Right ventricle myocardium inferior (tissue), 1 donor: ENCODE measurements around the gene FAM163A. TPM values are rescaled to one million over a fixed set of nuclear protein-coding genes. Genes with fewer than 3 reads are reported as not detected.
A peak's percentile ranks its signal among the peaks of the same experiment; 100 is the strongest.

ENCODE experiments used
- ATAC-seq: fragments of 200-7000 bp; cut with Tn5 transposase; one replicate; pipeline ENCODE4 v1.9.1; 2020; ENCODE audit warnings: mild to moderate bottlenecking, moderate library complexity
- DNase-seq: peaks from one replicate; pipeline ENCODE4 v3.0.0; 2021; ENCODE audit errors: missing footprints
- intact Hi-C: fragments of 100-400 bp; cut with DNase I; formaldehyde crosslinking; loops from one replicate; pipeline ENCODE4 v1.11.0; 2022
- total RNA-seq: library from RNA; stranded (reverse); fragmentation: NEBNext Ultra II Directional; extraction: Animal tissue kit (Norgen Biotek cat#: 25700); gene quantifications from one replicate; pipeline ENCODE4 v1.2.1, GENCODE V29; 2021
- donor health status: DM: no; HTN: yes; CAD: no; lungs with severe emphysema.

FAM163A gene
- total RNA-seq, 1 donor from 2014 or later, result 0.65 TPM

GRCh38 chr1:179809506-179810366, 66.6 kb downstream of the FAM163A start:
- DNase-seq, result no peak
- peak; percentile 57 for ATAC-seq
- intact Hi-C loops, result loop anchor here (1.0 kb wide), 1 partner anchor 103 kb away; no protein-coding TSS in a partner anchor

- ATAC-seq, result no peak
- no peak for DNase-seq
- intact Hi-C loops, result loop anchor here (1.0 kb wide), 1 partner anchor 104 kb away; no protein-coding TSS in a partner anchor
These were observed 67.2 kb downstream of the FAM163A start for GRCh38 chr1:179810367-179810715.

GRCh38 chr1:179812501-179813292, 69.6 kb downstream of the FAM163A start:
- DNase-seq (no peak), ATAC-seq (no peak)
- intact Hi-C loops, result no loop called here

GRCh38 chr1:179813626-179814545, 70.8 kb downstream of the FAM163A start:
- DNase-seq (peak; percentile 56), ATAC-seq (no peak)
- intact Hi-C loops, result no loop called here

- intact Hi-C loops, result no loop called here
- ATAC-seq, result peak; percentile 21
- peak; percentile 81 for DNase-seq
These were observed 71.4 kb downstream of the FAM163A start for GRCh38 chr1:179814546-179814838.

GRCh38 chr1:179815641-179816040, 72.5 kb downstream of the FAM163A start:
- peak; percentile 30 for DNase-seq
- ATAC-seq, result no peak
- intact Hi-C loops, result loop anchor here (5.0 kb wide), 1 partner anchor 67 kb away; the partner anchor contains the start of gene TOR1AIP1

GRCh38 chr1:179816196-179816960, 73.3 kb downstream of the FAM163A start:
- intact Hi-C loops, result loop anchor here (5.0 kb wide), 1 partner anchor 66 kb away; the partner anchor contains the start of gene TOR1AIP1
- ATAC-seq (peak; percentile 3), DNase-seq (peak; percentile 77)

- ATAC-seq (no peak), DNase-seq (no peak)
- intact Hi-C loops, result loop anchor here (5.0 kb wide), 1 partner anchor 65 kb away; the partner anchor contains the start of gene TOR1AIP1
These were observed 74.0 kb downstream of the FAM163A start for GRCh38 chr1:179817056-179817455.

- DNase-seq, result peak; percentile 88
- ATAC-seq, result peak; percentile 77
- intact Hi-C loops, result loop anchor here (5.0 kb wide), 1 partner anchor 65 kb away; the partner anchor contains the start of gene TOR1AIP1
These were observed 74.7 kb downstream of the FAM163A start for GRCh38 chr1:179817789-179818188.

- DNase-seq, result no peak
- no peak for ATAC-seq
- intact Hi-C loops, result loop anchor here (5.0 kb wide), 1 partner anchor 64 kb away; the partner anchor contains the start of gene TOR1AIP1
These were observed 75.2 kb downstream of the FAM163A start for GRCh38 chr1:179818260-179818659.

- ATAC-seq, result peak; percentile 20
These were observed 75.7 kb downstream of the FAM163A start for GRCh38 chr1:179818743-179819173.

GRCh38 chr1:179820226-179820970, 77.3 kb downstream of the FAM163A start:
- no peak for DNase-seq
- intact Hi-C loops, result no loop called here

More at GRCh38 chr1:179818743-179819173, 75.7 kb downstream of the FAM163A start:
- intact Hi-C loops, result loop anchor here (5.0 kb wide), 1 partner anchor 64 kb away; the partner anchor contains the start of gene TOR1AIP1
- no peak for DNase-seq

GRCh38 chr1:179821524-179821923, 78.4 kb downstream of the FAM163A start:
- DNase-seq, result no peak
- intact Hi-C loops, result no loop called here

More at GRCh38 chr1:179820226-179820970, 77.3 kb downstream of the FAM163A start:
- ATAC-seq, result no peak

GRCh38 chr1:179822065-179822464, 79.0 kb downstream of the FAM163A start:
- no peak for ATAC-seq
- intact Hi-C loops, result no loop called here

More at GRCh38 chr1:179821524-179821923, 78.4 kb downstream of the FAM163A start:
- ATAC-seq, result no peak

GRCh38 chr1:179823693-179824092, 80.6 kb downstream of the FAM163A start:
- no peak for ATAC-seq
- intact Hi-C loops, result no loop called here
- no peak for DNase-seq

More at GRCh38 chr1:179822065-179822464, 79.0 kb downstream of the FAM163A start:
- DNase-seq, result no peak

- DNase-seq (no peak), ATAC-seq (peak; percentile 47)
- intact Hi-C loops, result no loop called here
These were observed 81.2 kb downstream of the FAM163A start for GRCh38 chr1:179824265-179824664.

GRCh38 chr1:179825206-179825605, 82.1 kb downstream of the FAM163A start:
- DNase-seq (no peak), ATAC-seq (peak; percentile 81)
- intact Hi-C loops, result no loop called here
